GM03348 (cell line): ENCODE results near the gene BCL10.

ENCODE experiments used
- DNase-seq: peaks from one replicate; pipeline ENCODE4 v3.0.0; 2012; ENCODE audit warnings: low spot score

Gene BCL10

DNA sequence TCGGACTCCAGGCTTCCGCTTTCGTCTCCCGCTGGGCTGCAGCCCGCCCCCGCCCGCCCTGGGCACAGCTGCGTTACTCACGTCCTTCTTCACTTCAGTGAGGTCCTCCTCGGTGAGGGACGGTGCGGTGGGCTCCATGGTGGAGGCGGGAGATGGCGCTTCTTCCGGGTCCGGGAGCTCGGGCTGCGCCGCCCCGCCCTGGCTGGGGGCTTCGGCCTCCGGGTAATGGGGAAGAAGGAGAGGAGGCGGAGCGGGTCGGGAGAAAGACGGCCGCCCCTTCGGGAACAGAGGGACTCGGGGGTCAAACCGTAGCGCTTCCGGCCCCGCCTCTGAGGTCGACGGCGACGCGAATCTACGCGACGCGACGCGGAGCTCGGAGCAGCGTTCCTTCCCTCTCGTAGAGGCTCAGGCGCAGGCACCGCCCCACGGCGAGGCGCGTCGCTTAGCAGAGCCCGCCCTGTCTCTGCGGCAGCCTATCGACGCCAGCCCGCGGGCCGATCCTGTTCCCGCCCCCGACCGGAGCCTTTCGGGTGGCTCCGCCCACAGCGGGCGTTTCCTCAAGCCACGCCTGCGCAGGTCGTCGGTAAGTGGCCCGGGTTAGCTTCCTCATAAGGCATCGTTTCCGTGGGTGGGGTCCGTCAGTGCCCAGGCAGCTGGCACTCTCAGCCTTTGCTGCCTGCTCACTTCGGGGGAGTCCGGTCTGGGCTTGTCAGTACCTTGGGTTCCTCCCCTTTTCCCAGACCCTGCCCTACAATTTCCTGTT is at the start of gene BCL10:
BCL10 (minus strand) TSS at position 418 of the 763 bp plus-strand sequence; CDS start at position 138, 280 bp downstream.
- peak; percentile 97 for DNase-seq

DNA sequence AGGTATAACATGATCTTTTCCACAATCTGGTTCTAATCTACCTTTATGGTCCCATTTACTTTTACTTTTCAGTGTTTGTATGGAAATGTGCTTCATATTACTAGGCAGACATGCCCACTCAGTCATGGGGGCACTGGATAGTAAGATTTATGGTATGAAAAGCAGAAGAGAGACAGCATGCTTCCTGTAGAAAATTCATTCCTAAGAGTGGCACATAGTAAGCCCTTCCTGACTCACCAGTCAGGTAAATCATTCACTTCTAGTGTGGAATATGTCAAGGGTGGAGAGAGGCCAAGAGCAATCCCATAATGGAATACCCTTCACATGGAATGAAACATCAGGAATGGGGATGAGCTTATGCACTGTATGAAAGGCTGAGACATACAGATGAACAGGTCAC is 49.5 kb upstream of the BCL10 start:
- DNase-seq: no peak

DNA sequence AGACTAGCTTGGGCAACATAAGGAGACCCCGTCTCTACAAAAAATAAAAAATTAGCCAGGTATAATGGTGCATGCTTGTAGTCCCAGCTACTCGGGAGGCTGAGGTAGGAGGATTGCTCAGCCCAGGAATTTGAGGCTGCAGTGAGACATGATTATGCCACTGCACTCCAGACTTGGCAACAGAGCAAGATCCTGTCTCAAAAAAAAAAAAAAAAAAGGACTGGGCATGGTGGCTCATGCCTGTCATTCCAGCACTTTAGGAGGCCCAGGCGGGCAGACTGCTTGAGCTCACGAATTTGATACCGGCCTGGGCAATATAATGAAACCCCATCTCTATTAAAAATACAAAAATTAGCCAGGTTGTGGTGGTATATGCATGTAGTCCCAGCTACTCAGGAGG is 47.3 kb upstream of the BCL10 start:
- DNase-seq: no peak

DNA sequence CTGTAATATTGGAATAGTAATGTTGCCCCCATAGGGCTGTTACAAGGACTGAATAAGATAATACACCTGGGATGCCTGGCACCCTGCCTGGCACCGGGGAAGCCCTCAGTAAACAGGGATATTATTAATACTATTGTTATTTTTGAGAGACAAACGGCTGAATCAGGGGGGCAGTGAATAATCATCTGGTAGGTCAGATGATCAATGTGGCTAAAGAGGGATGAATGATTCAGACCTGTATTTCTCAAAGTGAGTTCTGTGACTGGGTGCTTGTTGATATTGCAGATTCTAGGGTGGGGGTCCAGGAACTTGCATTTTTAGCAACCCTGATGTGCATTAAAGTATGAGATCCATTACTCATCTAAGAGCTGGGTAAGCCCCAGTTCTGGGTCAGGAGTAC is 46.2 kb upstream of the BCL10 start:
- DNase-seq: no peak

DNA sequence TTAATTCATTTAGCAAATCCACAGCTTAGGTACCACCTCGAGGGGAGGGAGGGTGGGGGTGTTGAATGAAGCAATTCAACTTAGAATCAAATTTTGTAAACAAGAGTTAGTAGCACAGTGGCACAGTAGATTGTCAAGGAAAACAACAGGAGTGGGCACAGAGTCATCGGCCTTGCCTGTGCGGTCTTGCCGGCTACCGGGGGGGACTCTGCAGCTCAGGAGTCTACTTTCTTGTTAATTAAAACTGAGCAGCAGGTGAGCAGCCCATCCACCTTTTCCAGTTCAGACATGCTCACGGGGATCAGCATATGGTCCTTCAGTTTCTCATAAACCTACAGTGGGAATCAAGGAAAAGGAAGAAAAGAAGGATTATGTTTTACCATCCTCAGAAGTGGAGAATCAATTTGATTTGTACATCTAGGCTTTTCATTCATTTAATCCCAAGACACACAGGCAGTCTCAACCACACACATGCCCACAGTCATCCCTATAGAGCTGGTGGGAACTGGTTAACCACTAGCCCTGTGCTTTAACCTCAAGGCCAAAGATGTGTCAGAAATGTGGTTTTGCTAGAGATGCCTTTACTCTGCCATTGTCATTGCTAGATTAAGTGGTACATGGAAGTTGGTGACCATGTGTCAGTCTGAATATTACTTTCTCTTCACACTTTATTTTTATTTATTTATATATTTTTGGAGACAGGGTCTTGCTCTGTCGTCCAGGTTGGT is 45.0 kb upstream of the BCL10 start:
- DNase-seq: no peak

DNA sequence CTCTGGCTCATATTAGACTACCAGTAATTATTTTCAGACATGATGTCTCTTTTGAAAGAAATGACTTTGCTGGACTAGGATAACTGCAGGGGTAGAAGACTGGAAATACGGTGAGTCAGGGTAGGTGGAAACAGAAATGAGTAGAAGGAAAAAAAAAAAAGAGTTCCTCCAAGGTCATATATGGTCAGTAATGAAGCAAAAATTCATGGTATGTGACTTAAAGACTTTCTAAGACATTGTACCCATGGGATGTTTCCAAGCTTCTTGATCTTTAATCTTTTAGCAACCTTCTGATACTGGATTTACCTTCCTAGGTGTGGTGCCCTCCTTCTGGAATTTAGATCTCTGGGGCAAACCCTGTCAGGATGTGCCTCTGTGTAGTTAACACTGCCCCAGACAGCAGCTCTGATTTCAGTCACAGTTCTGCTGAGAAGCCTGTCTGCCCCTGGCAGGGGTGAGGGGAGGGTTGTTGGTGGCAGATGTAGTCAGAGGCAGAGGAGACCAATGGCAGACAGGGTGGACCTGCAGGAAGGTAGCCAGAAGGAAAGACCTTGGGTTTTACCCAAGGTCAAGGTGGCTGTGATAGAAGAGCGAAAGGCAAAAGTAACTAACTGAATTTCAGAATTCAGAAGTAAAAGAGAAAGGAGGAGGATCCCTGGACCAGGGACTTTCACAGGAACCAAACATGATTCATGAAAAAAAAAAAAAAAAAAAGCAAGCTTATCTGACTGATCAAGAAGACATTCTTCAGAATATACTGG is 44.1 kb upstream of the BCL10 start:
- no peak for DNase-seq

DNA sequence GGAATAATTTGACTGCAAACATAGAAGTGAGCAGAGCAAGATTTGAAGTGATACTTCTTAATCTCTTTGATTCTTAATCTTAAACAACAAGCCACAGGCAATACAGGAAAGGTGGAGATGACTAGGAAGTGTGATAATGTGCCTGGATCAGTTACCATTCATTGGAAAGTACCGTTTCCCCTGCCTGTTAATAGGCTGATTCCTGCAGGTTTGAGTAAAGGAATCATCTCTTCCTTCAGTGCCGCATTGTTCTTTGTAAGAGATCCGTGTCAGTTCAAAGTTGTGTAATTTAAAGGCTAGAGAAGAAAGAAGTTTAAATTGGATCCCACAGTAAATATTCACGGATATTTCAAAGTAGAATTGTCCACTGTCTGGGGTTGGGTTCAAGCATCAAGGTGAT is 43.5 kb upstream of the BCL10 start:
- DNase-seq: no peak

DNA sequence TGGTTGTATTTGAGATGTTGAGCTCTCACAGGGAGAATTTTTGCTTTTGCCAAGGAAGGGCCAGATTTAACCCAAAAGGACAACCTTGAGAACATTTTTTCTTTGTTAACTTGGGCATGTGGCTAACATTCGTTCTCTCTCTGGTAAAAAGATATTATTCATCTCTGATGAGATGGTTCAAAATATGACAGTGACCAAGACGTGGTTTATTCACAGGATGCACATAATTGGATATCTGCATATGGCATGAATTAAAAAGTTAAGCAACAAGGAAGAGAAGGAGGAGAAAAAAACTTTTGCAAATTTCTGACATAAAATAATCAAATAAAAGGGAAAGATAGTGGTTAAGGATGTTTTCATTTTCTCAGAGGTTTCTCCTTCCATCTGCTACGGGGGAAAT is 43.1 kb upstream of the BCL10 start:
- DNase-seq: no peak

DNA sequence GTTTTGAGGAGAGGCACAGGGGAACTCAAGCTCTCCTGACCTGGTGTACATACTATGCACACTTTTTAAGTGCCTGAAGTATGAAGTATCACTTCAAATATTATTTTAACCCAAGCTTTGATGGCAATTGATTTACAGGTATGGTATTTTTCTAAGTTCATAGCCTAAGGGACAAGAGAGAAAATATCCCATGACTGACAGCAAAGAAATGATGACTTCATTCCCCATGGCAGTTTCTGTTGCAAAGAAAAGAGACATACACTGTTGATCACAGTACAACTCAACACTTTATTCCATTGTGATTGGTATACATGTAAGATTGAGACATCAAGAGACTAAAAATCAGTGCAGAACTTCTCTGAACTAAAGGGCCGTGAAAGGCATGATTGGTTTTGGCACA is 41.8 kb upstream of the BCL10 start:
- no peak for DNase-seq

DNA sequence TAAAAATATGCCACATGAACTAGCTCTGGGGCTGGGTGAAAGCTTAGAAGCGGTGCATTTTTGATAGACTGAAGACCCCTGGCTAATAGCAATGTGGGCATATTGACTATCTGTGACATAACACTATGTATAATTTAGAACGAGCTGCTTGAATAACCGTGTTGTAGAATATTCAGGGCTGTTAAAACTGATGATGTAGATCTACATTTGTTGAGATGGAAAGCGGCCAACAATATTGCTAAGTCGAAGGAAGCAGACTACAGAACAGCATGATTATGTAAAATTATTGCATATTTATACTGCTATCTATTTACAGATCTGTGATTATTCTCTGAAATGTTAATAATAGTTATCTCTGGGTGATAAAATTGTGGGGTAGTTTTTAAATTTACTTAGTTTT is 41.1 kb upstream of the BCL10 start:
- DNase-seq: no peak

DNA sequence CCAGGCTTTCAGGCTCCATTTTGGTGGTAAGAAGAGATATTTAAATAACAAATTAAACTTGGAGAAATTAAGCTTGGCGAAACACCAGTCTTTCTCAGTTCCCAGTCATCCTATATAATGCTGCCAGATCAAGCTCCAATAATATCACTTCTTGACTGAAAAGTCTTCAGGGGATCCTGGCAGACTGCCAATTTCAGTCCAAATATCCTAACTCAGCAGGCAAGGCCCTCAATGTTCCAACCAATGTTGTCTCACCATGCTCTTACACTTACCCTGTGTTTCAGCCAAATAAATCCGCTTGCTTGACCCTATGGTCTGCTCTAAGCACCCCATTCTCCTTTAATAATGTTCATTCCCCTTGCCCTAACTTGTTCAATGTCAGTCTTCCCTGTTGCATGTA is 39.9 kb upstream of the BCL10 start:
- no peak for DNase-seq

DNA sequence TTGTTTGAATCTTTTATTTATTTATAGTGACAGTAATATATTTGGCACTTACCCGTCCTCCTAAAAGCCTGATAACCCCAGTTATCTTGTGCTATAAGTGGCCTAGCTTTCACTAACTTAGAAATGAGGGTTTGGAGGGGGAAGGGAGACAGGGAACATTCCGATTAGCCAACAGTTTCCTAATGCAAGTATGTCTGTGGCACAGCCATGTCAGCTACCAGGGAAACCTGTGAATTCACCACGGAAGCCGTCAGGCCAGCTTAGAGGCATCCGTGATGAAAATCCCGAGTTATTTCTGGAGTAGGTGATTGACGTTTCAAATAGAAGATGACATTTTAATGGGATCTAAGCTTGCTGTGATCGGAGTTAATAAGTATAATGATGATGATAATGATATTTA is 39.4 kb upstream of the BCL10 start:
- DNase-seq: no peak

DNA sequence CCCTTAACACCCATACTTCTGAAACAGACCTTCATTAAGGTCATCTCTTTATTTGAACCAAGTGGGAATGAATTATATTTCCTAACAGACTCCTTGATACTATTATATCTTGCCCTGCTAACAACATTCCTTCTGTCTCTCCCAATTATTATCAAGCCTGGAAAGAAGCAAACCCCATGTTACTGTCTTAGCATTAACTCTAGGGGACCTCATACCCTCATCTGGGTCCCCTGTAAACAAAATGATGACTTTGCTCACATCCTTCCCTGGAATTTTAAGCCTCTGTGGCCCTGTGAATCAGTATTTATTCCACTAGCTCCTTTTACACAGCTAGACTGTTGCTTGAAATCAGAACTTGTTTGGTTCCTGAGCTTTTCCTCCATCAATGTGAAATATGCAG is 38.3 kb upstream of the BCL10 start:
- peak; percentile 28 for DNase-seq

DNA sequence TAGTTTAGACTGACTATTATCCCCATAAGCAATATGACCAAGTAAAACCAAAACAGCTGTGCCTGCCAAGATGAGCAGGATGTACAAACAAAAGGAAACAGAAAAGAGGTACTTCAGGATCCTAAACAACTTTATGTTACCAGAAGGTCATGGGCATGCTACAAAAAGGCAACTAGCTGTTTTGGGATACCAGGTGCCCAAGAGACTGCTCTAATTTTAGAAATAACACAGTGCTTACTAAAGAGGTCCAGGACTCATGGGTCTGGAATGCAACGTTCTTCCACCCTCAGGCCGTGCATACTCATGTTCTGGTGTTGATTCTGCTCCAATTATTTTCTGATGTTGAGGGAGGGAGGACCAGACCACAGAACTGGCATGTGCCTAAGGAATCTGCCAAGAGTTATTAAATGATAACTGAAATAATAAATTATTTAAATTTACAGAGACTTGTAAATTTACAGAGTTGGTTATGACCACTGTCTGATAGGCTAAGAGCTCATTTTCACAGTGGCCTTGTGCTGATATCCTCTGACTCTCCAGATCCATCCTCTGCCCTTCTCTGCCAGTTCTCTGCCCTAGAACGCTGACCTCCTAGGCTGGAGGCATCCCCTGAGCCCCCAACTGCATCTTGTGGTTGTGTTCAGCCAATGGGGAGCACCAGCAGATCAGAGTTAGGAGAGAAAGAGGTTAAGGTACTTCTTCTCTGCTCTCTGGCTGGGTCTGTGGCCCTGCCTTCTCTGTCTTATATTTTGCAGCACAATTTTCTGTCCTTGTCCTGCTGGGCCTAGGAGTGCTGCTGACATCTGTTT is 37.7 kb upstream of the BCL10 start:
- DNase-seq: peak; percentile 82

DNA sequence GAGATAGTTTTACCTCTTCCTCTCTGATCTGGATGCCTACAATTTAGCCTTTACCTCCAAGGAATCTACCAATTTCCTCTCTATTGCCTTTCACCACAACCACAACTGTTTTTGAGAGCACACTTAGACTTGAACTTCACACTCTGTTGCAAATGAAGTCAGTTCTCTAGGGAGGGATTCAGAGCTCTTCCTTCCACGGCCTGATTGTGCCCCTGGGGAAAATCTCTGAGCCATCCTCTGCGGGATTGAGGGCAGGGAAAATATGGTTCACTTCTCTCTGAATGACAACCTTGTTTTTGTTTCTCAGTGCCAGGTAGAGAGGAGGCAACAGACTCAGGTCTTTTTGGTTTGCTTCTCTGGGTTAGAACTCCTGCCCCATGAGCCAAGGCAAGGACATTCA is 35.4 kb upstream of the BCL10 start:
- DNase-seq: no peak

DNA sequence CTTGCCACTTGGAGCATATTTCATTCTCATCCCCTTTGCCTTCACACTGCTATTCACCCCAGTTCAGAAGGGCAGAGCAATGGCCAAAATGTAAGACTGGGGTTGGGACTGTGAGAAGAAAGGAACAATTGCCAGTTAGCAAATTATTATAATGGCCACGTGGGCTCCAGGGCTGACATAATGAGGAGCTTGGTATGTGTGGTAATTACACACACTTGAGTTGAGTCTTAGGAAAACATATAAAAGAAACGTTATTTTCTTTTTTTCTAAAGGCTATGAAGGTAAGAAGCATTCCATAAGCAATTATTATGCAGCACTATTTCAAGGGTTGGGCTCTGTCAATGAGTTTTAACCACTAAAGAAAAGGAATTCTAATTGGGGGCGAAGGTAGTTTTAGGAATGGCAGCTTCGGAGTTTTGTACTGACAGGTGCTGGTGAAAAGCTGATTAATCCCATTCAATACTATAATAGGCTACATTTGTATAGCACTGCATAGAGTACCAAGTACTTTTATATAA is 32.5 kb upstream of the BCL10 start:
- DNase-seq: no peak

DNA sequence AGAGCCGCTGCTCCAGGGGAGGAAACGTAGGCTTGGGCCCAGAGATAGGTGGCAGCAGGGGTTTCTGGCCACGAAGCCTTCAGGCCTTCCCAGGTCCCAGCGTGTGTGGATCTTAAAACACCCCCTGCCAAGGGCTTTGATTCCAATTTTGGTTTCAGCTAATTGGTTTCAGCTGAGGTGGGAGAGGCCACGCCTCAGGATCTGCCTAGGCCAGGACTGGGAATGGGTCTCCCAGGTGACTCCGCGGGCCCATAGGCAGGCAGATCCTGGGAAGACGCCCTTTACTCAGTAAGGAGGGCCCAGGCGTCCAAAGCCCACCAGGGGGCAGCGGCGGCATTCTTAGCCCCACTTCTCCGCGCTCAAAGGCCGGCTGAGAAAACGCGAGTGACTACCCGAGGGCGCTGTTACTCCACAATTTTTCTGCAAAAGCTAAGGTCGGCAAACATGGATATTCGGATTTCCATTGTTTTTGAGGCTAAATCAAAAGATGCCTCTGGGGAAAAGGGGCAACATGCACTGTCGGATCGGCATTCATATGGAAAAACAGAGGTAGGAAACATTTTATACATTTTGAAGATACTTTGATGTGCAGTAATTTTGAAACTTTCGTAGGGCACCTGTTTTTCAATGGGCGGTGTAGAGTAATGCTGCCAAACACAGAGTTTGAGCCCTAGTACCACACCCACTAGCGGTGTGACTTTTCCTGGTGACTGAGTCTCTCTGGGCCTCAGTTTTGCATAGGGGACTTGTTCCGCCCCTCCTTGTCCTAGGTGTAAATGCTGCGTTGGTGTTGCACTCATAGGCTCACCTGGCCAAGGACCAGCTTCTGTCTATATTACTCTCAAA is 31.8 kb upstream of the BCL10 start:
- DNase-seq: peak; percentile 85

DNA sequence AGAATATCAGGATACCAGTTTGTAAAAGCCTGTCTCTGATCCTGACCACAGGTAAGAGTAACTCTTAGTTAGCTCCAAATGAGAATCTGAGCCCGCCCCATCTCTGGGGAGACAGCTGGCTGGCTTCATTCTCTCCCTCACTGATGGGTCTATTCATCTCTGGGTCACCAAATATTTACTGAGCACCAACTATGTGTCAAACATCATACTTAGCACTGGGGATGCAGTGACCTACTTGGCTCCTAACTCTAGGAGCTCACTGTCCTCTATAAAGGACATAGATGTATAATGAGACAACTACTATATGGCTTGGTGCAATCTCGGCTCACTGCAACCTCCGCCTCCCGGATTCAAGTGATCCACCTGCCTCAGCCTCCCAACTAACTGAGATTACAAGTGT is 29.8 kb upstream of the BCL10 start:
- no peak for DNase-seq

DNA sequence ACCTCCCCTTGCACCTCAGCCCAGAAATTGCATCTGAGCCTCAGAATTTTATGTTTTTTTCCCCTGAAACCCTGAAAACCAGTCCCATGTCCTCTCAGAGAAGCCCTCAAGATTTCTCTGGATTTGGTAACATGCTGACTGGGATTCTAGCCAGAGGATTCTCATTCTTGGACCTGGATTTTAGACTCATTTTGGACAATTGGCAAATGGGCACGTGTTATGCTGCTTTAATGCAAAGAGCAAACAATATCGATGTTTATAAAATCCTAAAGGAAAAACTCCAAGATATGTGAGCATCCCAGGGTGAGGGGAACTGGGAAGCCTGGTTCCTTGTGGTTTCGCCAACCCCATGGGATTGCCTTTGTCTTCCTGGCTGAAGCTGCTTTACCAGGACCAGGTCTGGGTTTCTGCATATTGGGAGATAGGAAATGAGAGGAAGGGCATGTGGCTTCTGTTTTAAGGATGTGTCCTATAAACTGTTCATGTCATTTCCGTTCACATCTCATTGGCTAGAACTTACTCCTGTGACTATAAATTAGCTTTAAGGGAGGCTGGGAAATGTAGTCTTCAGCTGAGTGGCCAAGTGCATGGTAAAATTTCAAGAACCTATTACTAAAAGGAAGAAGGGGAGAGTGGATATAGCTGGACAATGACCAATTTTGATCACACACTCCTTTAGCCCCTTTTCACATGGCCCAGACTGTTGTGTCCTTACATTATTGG is 27.2 kb upstream of the BCL10 start:
- peak; percentile 14 for DNase-seq

DNA sequence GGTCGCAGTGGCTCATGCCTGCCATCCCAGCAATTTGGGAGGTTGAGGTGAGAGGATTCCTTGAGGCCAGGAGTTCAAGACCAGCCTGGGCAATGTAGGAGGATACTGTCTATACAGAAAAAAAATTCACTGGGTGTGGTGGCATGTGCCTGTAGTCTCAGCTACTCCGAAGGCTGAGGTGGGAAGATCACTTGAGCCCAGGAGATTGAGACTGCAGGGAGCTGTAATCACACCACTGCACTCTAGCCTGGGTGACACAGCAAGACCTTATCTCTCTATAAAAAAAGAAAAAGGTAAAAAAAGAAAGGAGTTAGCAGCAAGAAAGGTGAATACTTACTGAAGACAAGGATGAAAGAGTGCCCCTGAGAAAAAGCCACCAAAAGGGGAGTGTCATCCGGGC is 23.7 kb upstream of the BCL10 start:
- no peak for DNase-seq
